Heart left ventricle (tissue), 16 donors: ENCODE measurements around the gene ZNF394. TPM values are rescaled to one million over a fixed set of nuclear protein-coding genes. Genes with fewer than 3 reads are reported as not detected.

Experiments used
- ATAC-seq, 4 donors: fragments of 200-7000 bp; cut with Tn5 transposase; one replicate each; pipeline ENCODE4 v1.9.1; 2020 to 2022; ENCODE audit warnings: moderate library complexity in 4 of 4, mild to moderate bottlenecking in 3 of 4, moderate number of reproducible peaks in 1 of 4
- DNase-seq, 5 donors: peaks; one replicate each; pipeline ENCODE4 v3.0.0-alpha.2; 2020
- H3K27ac ChIP-seq, 12 donors: fragments of 200-600 bp; sonication (generic) in 4 of 12; one replicate each; pipeline versions ENCODE4 v1.5.0 to v1.8.0; 2016 to 2022; ENCODE audit warnings: mild to moderate bottlenecking in 2 of 12
- H3K27me3 ChIP-seq, 9 donors: fragments of 200-600 bp; sonication (generic) in 2 of 9; one replicate each; pipeline versions ENCODE4 v1.5.1 to v1.8.0; 2016 to 2022; ENCODE audit warnings: mild to moderate bottlenecking in 3 of 9
- H3K36me3 ChIP-seq, 9 donors: fragments of 200-600 bp; sonication (generic) in 2 of 9; one replicate each; pipeline versions ENCODE4 v1.5.0 to v1.8.0; 2018 to 2022; ENCODE audit warnings: mild to moderate bottlenecking in 2 of 9
- H3K4me1 ChIP-seq, 12 donors: fragments of 200-600 bp; sonication (generic) in 4 of 12; one replicate each; pipeline versions ENCODE4 v1.5.0 to v1.8.0; 2016 to 2022; ENCODE audit warnings: mild to moderate bottlenecking in 3 of 12
- H3K4me3 ChIP-seq, 12 donors: fragments of 200-600 bp; sonication (generic) in 4 of 12; one replicate each; pipeline versions ENCODE4 v1.5.0 to v1.8.0; 2017 to 2022; ENCODE audit warnings: mild to moderate bottlenecking in 9 of 12, moderate library complexity in 4 of 12
- H3K9me3 ChIP-seq, 12 donors: fragments of 200-600 bp; sonication (generic) in 4 of 12; one replicate each; pipeline versions ENCODE4 v1.5.0 to v1.8.0; 2016 to 2022; ENCODE audit warnings: mild to moderate bottlenecking in 1 of 12
- POLR2A ChIP-seq, 2 donors: fragments of 450-650 bp; IDR thresholded peaks; one replicate each; pipeline ENCODE4 v1.6.1; 2017; ENCODE audit warnings: antibody characterized with exemption in 2 of 2, mild to moderate bottlenecking in 2 of 2, moderate library complexity in 2 of 2
- WGBS, 4 donors: extraction: QIAGEN DNeasy Blood & Tissue Kit in 2 of 4; methylation state at CpG; one replicate each; pipeline versions ENCODE4 v1.1.5 to v1.1.7; 2013 to 2018; 5-methylcytosine and 5-hydroxymethylcytosine counted together
- intact Hi-C, 10 donors: fragments of 100-400 bp; cut with DNase I; formaldehyde crosslinking; loops; one replicate each; pipeline versions ENCODE4 v1.11.1 to v1.14.2; 2022
- polyA plus RNA-seq, 2 donors: library from polyadenylated mRNA; stranded (reverse); fragments of 200-250 nt; gene quantifications; one replicate each; pipeline ENCODE4 v1.2.3, GENCODE V29; 2013
- total RNA-seq, 9 donors: library from RNA; depleted of rRNA in 2 of 9; stranded (reverse); fragments of >200 nt in 2 of 9; fragmentation: NEBNext Ultra II Directional in 3 of 9; extraction: Animal tissue kit (Norgen Biotek cat#: 25700) in 3 of 9; gene quantifications; one replicate each; pipeline versions ENCODE4 v1.1.0 to v1.2.4, GENCODE V29; 2016 to 2023
- TF ChIP-seq, protein P1 (sequence below), 12 donors: fragments of 200-600 bp; sonication (generic) in 4 of 12; IDR thresholded peaks; one replicate each; pipeline versions ENCODE4 v1.5.0 to v1.8.0; 2018 to 2022; ENCODE audit warnings: antibody characterized with exemption in 12 of 12, mild to moderate bottlenecking in 5 of 12
- donor health status: ischemic (EF 13 %, LVEDD 7.1; RV severe dilation, severe dysfunction).
- donor health status: healthy with polysubstance abuse.
- donor health status: DM: no; HTN: yes; CAD: no.
- donor health status: DM: no; HTN: no; CAD: no.
- donor health status: ischemic (EF 25% LVEDD 6.9; RV normal size, moderate dysfunction).
- donor health status: ischemic (EF 25% LVEDD 5.7; RV mildly dilated, moderate dysfunction).
- donor health status: healthy.
- donor health status: DM: yes; HTN: yes; CAD: no.
- donor health status: ischemic (EF 35%, LVEDD 5.7; RV mildly dilated, moderate dysfunction).
- donor health status: nonischemic (EF 11% LVEDD 7.7; RV severe dilation, severe dysfunction).
- donor health status: DM: yes; HTN: yes; CAD: no.
- donor health status: PGD.
- donor health status: ischemic (EF 29% LVEDD 5.4; RV normal size, mild dysfunction).
- donor health status: nonischemic (EF 23%, LVEDD 6.1; RV moderate dilation, normal function).

The ZNF394 gene
- total and polyA plus RNA-seq, 11 donors = 12.4 to 23.0 (median 15.2) TPM

DNA sequence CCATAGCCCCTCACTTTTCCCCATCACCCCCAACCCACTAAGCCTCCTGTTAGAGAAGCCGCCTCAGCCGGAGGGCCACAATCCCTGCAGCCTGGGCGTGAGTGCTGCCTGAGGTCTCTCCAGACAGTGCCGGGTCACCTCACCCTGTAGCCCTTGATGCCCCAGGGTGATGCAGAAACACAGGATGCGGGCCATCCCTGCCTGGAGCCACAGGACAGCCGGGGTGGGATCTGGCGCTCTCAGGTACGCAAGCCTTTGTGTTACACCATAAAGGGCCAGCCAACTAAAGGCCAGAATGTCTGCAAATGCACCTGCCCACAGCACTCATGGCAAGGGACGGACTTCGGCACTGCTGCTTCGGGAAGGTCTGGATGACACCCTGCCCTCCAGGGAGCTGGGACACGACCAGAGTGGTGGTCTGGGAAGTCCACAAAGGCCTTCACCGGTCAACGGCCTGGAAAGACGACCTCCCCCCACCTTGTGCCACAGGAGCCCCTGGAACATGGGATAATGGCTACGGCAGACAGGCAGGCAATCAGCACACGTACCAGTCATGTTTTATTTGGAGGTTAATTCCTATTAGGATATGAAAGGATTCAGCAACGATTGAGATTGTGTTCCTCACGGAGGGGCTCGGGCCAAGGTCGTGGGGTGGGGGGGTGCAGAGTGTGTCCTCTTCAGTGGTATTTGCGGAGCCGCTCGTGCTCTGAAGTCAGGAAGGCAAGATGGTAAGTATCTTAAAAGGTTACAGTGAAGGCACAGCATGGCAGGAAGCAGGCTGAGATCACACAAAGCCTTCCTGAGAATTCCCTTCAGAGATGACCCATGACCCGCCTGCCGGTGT, 42.2 kb downstream of the ZNF394 start:
- 68 to 77% (median 76%) methylated on average over 17 to 26 of the region's 26 CpGs for WGBS, 4 donors
- Histone ChIP-seq H3K36me3 (peaks cover 0 to 88% (median 77%) of the 10 kb centered on the region in 9 donors), H3K4me1 (peaks cover 5 to 41% (median 20%) of the 10 kb centered on the region in 12 donors), H3K27ac (no peak overlapping the region), H3K4me3 (no peak overlapping the region), H3K9me3 (no peaks in the 10 kb centered on the region), H3K27me3 (no peaks in the 10 kb centered on the region)
- ATAC-seq = no peak
- no peak for DNase-seq
- TF ChIP-seq POLR2A (IDR thresholded peaks at IDR 0.05) = no peak
- TF ChIP-seq, protein P1, sequence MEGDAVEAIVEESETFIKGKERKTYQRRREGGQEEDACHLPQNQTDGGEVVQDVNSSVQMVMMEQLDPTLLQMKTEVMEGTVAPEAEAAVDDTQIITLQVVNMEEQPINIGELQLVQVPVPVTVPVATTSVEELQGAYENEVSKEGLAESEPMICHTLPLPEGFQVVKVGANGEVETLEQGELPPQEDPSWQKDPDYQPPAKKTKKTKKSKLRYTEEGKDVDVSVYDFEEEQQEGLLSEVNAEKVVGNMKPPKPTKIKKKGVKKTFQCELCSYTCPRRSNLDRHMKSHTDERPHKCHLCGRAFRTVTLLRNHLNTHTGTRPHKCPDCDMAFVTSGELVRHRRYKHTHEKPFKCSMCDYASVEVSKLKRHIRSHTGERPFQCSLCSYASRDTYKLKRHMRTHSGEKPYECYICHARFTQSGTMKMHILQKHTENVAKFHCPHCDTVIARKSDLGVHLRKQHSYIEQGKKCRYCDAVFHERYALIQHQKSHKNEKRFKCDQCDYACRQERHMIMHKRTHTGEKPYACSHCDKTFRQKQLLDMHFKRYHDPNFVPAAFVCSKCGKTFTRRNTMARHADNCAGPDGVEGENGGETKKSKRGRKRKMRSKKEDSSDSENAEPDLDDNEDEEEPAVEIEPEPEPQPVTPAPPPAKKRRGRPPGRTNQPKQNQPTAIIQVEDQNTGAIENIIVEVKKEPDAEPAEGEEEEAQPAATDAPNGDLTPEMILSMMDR (IDR thresholded peaks at IDR 0.05) = no peak
- intact Hi-C loops = no loop called here

DNA sequence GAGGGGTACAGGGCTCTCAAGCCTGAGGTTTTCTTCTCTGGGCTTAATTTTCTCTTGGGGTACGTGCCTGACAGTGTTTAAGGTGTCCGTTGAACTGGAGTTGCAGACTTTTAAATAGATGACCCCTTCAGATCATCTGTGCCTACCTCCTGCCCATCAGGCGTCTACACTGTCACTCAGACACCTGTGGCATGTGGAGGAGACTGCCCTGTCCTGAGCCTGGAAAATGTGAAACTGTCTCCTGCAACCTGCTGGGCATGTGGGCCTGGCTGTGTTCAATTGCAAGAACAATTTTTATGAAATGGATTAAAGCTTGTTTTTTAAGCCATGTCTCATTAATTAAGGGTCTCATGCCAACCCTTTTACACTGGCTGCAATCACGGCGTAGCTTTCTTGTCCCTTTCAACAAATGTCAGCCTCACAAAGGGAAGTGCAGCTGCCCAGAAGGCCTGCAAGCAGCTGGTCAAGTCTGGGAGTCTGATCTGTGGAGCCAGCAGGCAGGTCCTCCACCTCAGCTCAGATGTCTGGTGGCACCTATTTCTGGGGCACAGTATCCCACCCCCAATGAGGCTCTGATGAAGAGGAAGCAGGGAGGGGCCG, 42.9 kb downstream of the ZNF394 start:
- H3K4me1 ChIP-seq = peaks cover 5 to 43% (median 21%) of the 10 kb centered on the region in 12 donors
- H3K9me3 ChIP-seq = no peaks in the 10 kb centered on the region
- H3K27me3 ChIP-seq = no peaks in the 10 kb centered on the region
- no peak for ATAC-seq
- intact Hi-C loops = no loop called here
- WGBS, 4 donors = 71 to 81% (median 78%) methylated on average over 6 of the region's 6 CpGs
- TF ChIP-seq, protein P1 (IDR thresholded peaks at IDR 0.05) = no peak
- TF ChIP-seq POLR2A (IDR thresholded peaks at IDR 0.05) = no peak
- H3K27ac ChIP-seq = no peak overlapping the region
- H3K4me3 ChIP-seq = no peak overlapping the region
- H3K36me3 ChIP-seq = peaks cover 0 to 90% (median 81%) of the 10 kb centered on the region in 9 donors
- DNase-seq = no peak

DNA sequence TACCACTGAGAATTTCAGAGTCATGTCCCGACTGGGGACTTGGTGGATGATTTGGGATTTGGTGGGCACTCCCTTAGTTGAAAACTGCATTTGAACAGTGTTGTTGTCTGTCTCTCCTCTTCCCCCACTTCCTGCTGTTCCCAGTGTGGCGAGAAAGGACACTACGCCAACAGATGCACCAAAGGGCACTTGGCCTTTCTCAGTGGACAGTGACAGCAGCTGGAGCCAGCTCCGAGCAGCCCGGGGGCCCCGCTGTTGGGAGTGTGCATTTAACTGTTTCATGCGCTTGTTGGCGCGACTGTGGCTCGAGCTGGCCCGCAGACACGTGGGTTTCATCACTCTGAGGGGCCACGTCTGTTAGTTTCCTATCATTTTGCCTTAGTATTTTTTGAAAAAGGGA, 43.8 kb downstream of the ZNF394 start:
- Histone ChIP-seq H3K4me3 (no peak overlapping the region), H3K4me1 (peaks cover 1 to 44% (median 21%) of the 10 kb centered on the region in 12 donors), H3K36me3 (peaks cover 0 to 94% (median 88%) of the 10 kb centered on the region in 9 donors), H3K27ac (no peak overlapping the region), H3K9me3 (no peaks in the 10 kb centered on the region), H3K27me3 (no peaks in the 10 kb centered on the region)
- no peak for ATAC-seq
- intact Hi-C loops = no loop called here
- DNase-seq = no peak
- 57 to 71% (median 67%) methylated on average over 9 to 13 of the region's 13 CpGs for WGBS, 4 donors
- TF ChIP-seq, protein P1 (IDR thresholded peaks at IDR 0.05) = no peak
- no peak for TF ChIP-seq POLR2A (IDR thresholded peaks at IDR 0.05)

DNA sequence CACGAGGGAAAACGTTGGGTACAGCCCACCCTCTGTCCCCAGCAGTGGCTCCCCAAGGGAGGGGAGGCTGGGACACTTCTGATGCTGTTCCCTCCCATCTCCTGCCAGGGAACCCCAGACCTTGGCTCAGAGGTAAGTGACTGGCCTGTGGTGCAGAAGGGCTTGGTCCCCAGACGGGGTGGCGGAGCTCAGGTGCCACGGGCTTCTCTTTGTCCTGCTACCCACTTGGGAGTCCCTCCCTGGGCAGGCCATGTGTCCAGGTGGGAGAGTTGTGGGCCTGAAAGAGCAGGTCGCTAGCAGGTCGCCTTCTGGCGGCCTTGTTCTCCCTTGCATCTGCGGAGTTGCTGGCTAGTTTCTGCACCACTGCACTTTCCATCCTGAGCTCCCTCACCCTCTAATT, 44.2 kb downstream of the ZNF394 start:
- Histone ChIP-seq H3K4me1 (peaks cover 0 to 41% (median 18%) of the 10 kb centered on the region in 12 donors), H3K4me3 (no peak overlapping the region), H3K27me3 (no peaks in the 10 kb centered on the region), H3K27ac (no peak overlapping the region), H3K9me3 (no peaks in the 10 kb centered on the region), H3K36me3 (peaks cover 0 to 99% (median 90%) of the 10 kb centered on the region in 9 donors)
- intact Hi-C loops = no loop called here
- 71 to 92% (median 83%) methylated on average over 4 to 9 of the region's 9 CpGs for WGBS, 4 donors
- ATAC-seq (no peak), DNase-seq (no peak)
- TF ChIP-seq POLR2A (IDR thresholded peaks at IDR 0.05) = no peak
- TF ChIP-seq, protein P1 (IDR thresholded peaks at IDR 0.05) = no peak
